H1 (cell line): ENCODE measurements around the gene SERPINB12. TPM values are rescaled to one million over a fixed set of nuclear protein-coding genes. Genes with fewer than 3 reads are reported as not detected.

Experiments
- CHD7 ChIP-seq: fragments of 300-600 bp; sonication (generic); IDR thresholded peaks from 2 replicates; pipeline ENCODE4 v1.7.1; 2012; ENCODE audit warnings: low read length, moderate library complexity, mild to moderate bottlenecking, inconsistent platforms; ENCODE audit not compliant: insufficient replicate concordance
- CREB1 ChIP-seq: IDR thresholded peaks from 2 replicates; pipeline ENCODE4 v1.6.1; 2012; ENCODE audit warnings: inconsistent platforms
- CTCF ChIP-seq, 3 experiments: IDR thresholded peaks; 1 replicate in 2 of 3; 2 replicates in 1 of 3; pipeline versions ENCODE4 v1.5.1 to v1.6.1; 2011; ENCODE audit warnings: low read length in 3 of 3, mild to moderate bottlenecking in 3 of 3, inconsistent platforms in 2 of 3, low read depth in 1 of 3, moderate library complexity in 1 of 3; ENCODE audit not compliant: insufficient read depth in 1 of 3; ENCODE audit errors: control extremely low read depth in 1 of 3
- EP300 ChIP-seq, 2 experiments: IDR thresholded peaks; 1 replicate in 1 of 2; 2 replicates in 1 of 2; pipeline ENCODE4 v1.6.1; 2011 to 2012; ENCODE audit warnings: low read depth in 2 of 2, low read length in 2 of 2, mild to moderate bottlenecking in 2 of 2, borderline replicate concordance in 1 of 2, inconsistent platforms in 1 of 2, moderate library complexity in 1 of 2
- HDAC2 ChIP-seq, 2 experiments: fragments of 300-600 bp in 1 of 2; sonication (generic) in 1 of 2; IDR thresholded peaks; 2 replicates each; pipeline ENCODE4 v1.6.1; 2011 to 2012; ENCODE audit warnings: low read depth in 2 of 2, low read length in 2 of 2, mild to moderate bottlenecking in 2 of 2, moderate library complexity in 2 of 2, borderline replicate concordance in 1 of 2, inconsistent platforms in 1 of 2
- NANOG ChIP-seq: IDR thresholded peaks from 2 replicates; pipeline ENCODE4 v1.6.1; 2011; ENCODE audit warnings: low read length, low read depth, mild to moderate bottlenecking, inconsistent platforms; ENCODE audit not compliant: insufficient read depth, poor library complexity, severe bottlenecking
- PHF8 ChIP-seq: fragments of 200-600 bp; sonication (generic); conservative IDR thresholded peaks from 2 replicates; pipeline ENCODE4 v1.7.1; 2012; ENCODE audit warnings: low read depth, mild to moderate bottlenecking, inconsistent platforms, low read length, moderate library complexity
- TAF7 ChIP-seq: optimal IDR thresholded peaks from 2 replicates; pipeline ENCODE3; 2011; ENCODE audit warnings: low read depth, mild to moderate bottlenecking, inconsistent platforms, low read length, moderate library complexity, borderline replicate concordance
- polyA plus RNA-seq, 7 experiments: library from polyadenylated mRNA; depleted of rRNA in 3 of 7; stranded (reverse) in 5 of 7; unstranded in 2 of 7; fragments of >200 nt in 5 of 7; fragments of 200-250 nt in 2 of 7; gene quantifications; 1 replicate in 5 of 7; 2 replicates in 1 of 7; 4 replicates in 1 of 7; pipeline versions ENCODE4 v1.2.1 to v1.2.3, GENCODE V29; 2011 to 2013; ENCODE audit warnings: missing spikeins in 2 of 7, mixed read lengths in 2 of 7
- total RNA-seq: library from RNA; stranded (reverse); fragmentation: NEBNext Ultra II Directional; extraction: Animal tissue kit (Norgen Biotek cat#: 25700); gene quantifications from 2 replicates; pipeline ENCODE4 v1.2.1, GENCODE V29; 2021

SERPINB12 gene
- total and polyA plus RNA-seq, 2 of the 8 experiments (the other 6 are each of a cell fraction or from before 2014, with no cell fraction given): not detected

GRCh38 chr18:63603355-63603754 is 61.2 kb downstream of the SERPINB12 start (continued):
- TF ChIP-seq CHD7: no peak
- no peak for TF ChIP-seq CREB1
- TF ChIP-seq CTCF (IDR thresholded peaks at IDR 0.05; ENCODE audit: control extremely low read depth in 1 of 3, insufficient read depth in 1 of 3, low read depth in 1 of 3, low read length in 3 of 3): no peak
- no peak for TF ChIP-seq PHF8
- TF ChIP-seq EP300 (IDR thresholded peaks at IDR 0.05; ENCODE audit: borderline replicate concordance in 1 of 2, low read depth in 2 of 2, low read length in 2 of 2): no peak
- no peak for TF ChIP-seq TAF7
- no peak for TF ChIP-seq HDAC2 (IDR thresholded peaks at IDR 0.05; ENCODE audit: borderline replicate concordance in 1 of 2, low read depth in 2 of 2, low read length in 2 of 2)
- no peak for TF ChIP-seq NANOG
